Superior temporal gyrus (tissue), 1 donor: ENCODE data around the gene ENO3.

Experiments
- DNase-seq: peaks from one replicate; pipeline ENCODE4 v3.0.0-alpha.2; 2016; ENCODE audit errors: extremely low spot score

The ENO3 gene

GRCh38 chr17:4973256-4974114 lies 22.6 kb downstream of the ENO3 start:
- no peak for DNase-seq

DNA sequence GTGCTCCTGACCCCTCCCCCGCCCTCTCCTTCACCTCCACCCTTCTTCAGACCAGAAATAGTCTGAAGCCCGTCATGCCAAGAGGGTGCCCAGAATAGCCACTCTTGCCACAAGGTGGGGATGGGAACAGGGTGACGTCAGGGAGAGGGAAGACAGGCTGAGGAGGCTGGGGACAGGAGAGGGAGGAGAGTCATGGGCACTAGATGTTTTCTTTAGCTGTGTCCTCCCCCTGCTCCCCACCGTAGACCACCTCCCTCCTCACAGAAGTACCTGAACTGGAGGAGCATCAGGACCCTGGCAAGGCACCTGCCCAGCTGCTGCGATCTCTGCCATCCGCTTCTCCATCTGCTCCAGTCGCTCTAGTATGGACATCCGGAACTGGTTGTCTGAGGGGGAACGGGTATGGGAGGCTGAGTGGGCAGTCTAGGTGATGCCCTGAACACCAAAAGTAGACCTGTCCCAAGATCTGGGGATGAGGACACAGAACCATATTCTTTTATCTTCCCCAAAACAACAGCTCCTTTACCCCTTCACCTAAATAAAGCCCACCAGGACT lies 23.3 kb downstream of the ENO3 start:
- no peak for DNase-seq

DNA sequence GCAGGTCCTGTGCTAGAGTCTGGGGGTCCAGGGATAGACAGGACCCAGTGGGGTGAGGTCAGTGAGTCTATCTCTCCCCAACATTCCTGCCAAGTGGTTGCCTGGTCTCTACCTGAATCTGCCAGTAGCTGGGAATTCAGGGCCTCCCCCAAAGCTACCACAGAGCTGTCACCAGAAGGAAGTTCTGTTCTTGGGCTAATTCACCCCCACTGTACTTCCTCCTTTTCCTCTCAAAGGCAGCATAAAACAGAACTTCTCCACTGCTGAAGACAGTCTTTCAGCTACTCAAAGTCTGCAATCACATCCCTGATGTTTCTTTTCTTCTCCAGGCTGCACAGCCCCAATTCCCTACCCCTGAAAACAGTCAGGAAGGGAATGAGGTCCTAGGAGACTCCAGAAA lies 27.8 kb downstream of the ENO3 start:
- no peak for DNase-seq

DNA sequence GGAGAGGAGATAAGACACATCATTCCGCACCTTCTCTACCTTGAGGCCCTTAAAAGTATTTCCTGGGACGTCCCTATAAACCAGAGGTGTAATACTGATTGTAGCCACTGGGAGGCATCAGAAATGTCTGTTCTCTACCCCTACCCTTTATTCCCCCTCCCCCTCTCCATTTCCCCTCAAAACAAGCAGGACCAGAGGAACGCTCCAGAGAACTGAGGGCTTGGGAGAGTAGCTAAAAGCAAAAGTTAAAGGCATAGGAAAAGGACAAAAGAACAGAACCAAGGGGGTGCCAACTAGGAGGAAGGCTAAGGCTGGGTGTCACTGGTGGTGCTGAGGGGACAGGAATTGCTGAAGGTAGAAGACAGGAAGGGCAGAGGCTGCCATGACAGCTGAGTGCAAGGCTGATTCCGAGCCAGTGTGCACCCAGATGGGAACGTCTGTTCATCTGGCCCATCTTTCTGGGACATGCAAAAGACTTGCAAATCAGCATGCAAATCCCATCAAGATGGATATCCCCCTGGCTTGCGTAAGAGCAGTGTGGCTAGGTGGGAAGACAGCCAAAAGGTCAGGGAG lies 29.8 kb downstream of the ENO3 start:
- peak; percentile 67 for DNase-seq

DNA sequence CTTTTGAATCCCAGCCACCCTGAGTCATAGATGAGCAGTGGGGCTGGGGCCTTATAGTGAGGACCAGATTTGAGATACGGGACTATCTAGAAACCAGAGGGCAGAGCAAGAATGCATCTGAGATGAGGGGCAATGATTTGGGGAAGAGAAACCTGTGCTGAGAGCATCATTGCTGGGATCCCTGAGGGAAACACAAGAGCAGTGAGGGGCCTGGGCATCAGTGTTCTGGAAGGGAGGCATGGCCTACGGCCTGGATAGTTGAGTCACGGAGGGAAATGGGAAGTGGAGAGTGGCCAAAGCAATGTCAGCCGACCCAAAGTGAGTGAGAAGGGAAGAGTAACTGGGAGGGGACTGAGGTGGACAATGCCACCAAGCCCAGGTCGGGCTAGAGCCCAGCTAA lies 31.4 kb downstream of the ENO3 start:
- DNase-seq = no peak

GRCh38 chr17:4986403-4986802 lies 35.5 kb downstream of the ENO3 start:
- DNase-seq = no peak

GRCh38 chr17:4986951-4987766 lies 36.2 kb downstream of the ENO3 start, which contains the start of gene CAMTA2:
CAMTA2 (minus strand) TSS chr17:4987675; CDS start chr17:4986222, 1,453 bp downstream.
- peak; percentile 86 for DNase-seq

DNA sequence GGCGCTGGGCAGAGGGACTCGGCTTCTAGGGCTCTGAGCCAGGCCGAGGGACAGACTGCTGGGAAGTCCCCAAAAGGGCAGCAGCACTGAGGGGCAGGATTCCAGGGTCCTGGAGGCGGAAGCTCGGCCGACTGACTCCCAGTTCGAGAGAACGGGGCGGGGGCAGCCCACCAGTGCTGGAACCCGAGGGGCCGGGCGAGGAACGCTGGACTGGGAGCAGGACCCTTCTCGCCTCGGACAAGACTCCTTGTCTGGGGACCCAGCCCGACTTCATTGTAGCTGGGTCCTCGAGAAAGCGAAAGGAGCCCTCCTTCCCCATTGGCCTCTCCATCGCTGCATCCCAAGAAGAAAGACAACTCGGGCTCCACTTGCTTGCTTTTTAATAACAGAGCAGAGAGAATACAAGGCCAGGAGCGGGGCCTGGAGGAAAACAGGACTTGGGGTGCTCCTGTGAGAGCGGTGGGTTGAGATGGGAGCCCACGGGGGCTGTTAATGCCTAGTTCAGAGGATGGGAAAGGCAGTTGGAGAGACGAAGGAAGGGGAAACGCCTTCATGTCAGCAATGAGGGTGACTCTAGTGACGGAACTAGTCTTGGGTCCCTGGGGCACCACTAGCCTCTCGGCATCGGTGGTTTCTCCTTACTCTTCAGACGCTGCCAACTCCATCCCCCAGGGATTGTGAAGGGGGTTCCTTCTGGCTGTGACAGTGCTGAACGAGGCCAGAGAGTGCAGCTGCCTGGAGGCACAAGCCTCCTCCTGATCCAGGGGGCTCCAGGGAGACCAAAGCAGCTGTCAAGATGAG lies 37.0 kb downstream of the ENO3 start:
- no peak for DNase-seq

DNA sequence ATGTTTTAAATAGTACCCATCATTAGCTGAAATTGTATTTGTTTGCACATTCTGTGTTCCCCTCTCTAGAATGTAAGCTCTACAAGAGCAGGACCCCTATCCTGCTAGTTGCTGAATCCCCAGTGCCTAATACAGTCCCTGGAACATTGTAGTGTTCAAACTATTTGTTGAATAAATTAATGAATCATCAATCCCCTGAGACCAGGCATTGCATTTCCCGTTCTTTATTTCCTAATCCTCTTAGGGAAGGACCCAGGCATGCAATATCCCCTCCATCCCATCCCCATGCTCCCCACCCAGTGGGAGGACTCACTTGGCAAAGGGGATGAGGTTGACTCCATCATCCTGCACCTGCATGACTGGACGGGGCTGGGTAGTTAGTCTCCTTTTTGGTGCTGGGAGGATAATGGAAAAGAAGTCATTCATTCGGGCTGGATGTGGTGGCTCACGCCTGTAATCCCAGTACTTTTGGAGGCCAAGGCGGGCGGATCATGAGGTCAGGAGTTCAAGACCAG lies 43.2 kb downstream of the ENO3 start:
- no peak for DNase-seq

GRCh38 chr17:4997302-4998026 lies 46.5 kb downstream of the ENO3 start, which contains the start of the genes INCA1 and KIF1C:
INCA1 (minus strand) TSS chr17:4997522; CDS start chr17:4994437, 3,085 bp downstream.
KIF1C (plus strand) TSS chr17:4997950; CDS start chr17:5000247, 2,297 bp downstream.
- peak; percentile 92 for DNase-seq

DNA sequence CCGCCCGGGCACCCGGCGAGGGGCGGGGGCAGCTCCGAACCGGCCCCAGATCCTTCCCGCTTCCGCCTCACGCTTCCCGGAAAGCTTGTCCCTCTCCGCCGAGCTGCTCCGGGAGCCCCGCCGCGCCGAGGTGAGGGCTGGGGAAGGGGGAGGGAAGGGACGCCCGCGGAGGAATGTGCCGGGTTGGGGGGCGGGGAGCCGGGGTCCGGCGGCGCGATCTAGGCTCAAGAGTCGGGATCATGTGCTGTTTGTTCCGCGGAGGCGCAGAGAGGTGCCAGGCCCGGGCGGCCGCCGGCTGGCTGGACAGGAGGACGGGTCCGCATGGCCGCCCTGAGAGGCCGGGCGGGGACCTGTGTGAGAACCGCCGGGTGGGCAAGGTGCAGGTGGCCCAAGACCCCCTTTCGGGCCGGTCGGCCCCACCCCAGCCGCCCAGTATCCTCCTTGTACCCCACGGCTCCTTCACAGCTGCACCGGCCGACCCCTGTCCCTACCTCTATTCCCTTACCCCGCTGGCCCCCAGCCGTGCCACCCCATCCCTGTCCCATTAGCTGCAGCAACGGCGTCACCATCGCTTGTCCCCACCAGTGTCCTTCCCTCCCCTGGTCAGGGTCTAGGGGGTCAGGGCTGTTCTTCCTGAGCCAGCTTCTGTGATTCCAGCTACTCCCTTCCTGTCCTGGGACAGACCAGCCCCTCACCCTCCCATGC lies 47.3 kb downstream of the ENO3 start:
- no peak for DNase-seq

DNA sequence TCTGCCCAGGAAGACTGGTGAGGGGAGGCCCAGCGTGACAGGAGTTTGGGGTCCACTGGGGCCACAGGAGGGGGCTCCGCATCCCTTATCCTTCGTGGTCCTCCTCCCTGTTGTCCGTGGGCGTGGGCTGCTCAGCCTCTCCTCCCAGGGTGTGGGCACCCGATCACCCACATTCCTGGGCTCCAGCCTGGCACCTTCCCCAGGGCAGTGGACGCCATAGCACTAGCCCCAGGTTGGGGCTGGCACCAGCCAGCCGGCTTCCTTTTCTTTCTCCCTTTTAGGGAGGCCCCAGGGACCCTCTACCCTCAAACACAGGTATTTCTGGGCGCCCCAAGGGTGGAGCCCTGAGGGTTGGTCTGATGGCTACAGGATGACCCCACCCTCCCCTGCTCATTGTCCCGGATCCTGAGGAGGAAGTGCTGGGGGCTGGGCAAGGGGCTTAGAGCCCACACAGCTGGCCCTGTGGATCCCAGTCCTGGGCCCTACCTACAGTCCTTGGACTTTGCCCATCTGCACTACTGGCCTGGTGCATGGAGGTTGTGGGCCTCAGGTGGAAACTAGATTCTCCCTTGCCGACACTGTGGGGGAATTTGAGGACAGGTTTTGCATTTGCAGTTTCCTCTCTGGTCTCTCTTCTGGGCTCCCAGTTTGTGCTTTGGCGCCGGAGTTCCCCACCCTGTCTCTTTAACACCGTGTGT lies 48.0 kb downstream of the ENO3 start:
- no peak for DNase-seq

GRCh38 chr17:4999430-5000093 lies 48.6 kb downstream of the ENO3 start:
- DNase-seq = no peak

GRCh38 chr17:5000237-5000639 lies 49.3 kb downstream of the ENO3 start:
- DNase-seq = no peak

DNA sequence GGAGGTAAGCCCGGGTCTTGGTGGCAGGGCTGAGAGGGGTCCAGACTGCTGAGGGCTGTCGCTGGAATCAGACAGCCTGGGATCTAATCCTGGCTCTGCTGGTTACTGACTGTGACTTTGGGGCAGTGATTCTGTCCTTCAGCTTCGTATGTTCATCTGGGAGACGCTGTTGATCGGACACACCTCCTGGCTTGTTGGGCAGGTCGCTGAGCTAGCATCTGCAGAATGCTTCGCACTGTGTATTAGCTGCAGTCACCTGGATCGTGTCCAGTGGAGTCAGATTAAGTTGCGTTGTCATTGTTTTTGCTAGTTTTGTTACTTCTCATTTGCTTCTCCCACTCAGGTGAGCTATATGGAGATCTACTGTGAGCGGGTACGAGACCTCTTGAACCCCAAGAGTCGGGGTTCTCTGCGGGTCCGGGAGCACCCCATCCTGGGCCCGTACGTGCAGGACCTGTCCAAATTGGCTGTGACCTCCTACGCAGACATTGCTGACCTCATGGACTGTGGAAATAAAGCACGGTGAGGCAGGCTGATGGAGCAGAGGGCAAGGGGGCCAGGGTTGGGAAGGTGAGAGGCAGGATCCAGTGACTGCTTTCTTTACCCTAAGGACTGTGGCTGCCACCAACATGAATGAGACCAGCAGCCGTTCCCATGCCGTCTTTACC lies 51.3 kb downstream of the ENO3 start:
- DNase-seq = no peak

GRCh38 chr17:5003214-5003867 lies 52.4 kb downstream of the ENO3 start:
- DNase-seq = no peak
